H1 (cell line): ENCODE results near the gene BCAS3. TPM values are rescaled to one million over a fixed set of nuclear protein-coding genes. Genes with fewer than 3 reads are reported as not detected.

Experiments used
- BACH1 ChIP-seq: IDR thresholded peaks from 2 replicates; pipeline ENCODE4 v1.6.1; 2012; ENCODE audit warnings: low read length, improper control_type of control experiment
- BRCA1 ChIP-seq: IDR thresholded peaks from 2 replicates; pipeline ENCODE4 v1.6.1; 2012; ENCODE audit warnings: low read depth, low read length, improper control_type of control experiment
- CEBPB ChIP-seq: IDR thresholded peaks from 2 replicates; pipeline ENCODE4 v1.6.1; 2012; ENCODE audit warnings: low read depth, low read length
- CHD7 ChIP-seq: fragments of 300-600 bp; sonication (generic); IDR thresholded peaks from 2 replicates; pipeline ENCODE4 v1.7.1; 2012; ENCODE audit warnings: low read length, moderate library complexity, mild to moderate bottlenecking, inconsistent platforms; ENCODE audit not compliant: insufficient replicate concordance
- HDAC6 ChIP-seq: IDR thresholded peaks from one replicate; pipeline ENCODE4 v1.7.1; 2012; ENCODE audit warnings: low read depth, mild to moderate bottlenecking, inconsistent platforms, low read length, moderate library complexity
- KDM5A ChIP-seq: fragments of 200-600 bp; IDR thresholded peaks from 2 replicates; pipeline ENCODE4 v1.7.1; 2012; ENCODE audit warnings: mild to moderate bottlenecking, low read length, inconsistent platforms, mixed read lengths
- NANOG ChIP-seq: IDR thresholded peaks from 2 replicates; pipeline ENCODE4 v1.6.1; 2011; ENCODE audit warnings: low read length, low read depth, mild to moderate bottlenecking, inconsistent platforms; ENCODE audit not compliant: insufficient read depth, poor library complexity, severe bottlenecking
- RFX5 ChIP-seq: IDR thresholded peaks from 2 replicates; pipeline ENCODE4 v1.6.1; 2011; ENCODE audit warnings: low read depth, low read length, improper control_type of control experiment, borderline replicate concordance
- SAP30 ChIP-seq: fragments of 300-600 bp; sonication (generic); IDR thresholded peaks from 2 replicates; pipeline ENCODE4 v1.7.1; 2012; ENCODE audit warnings: low read length, moderate library complexity, mild to moderate bottlenecking, inconsistent platforms; ENCODE audit not compliant: insufficient read depth, insufficient replicate concordance
- TAF7 ChIP-seq: optimal IDR thresholded peaks from 2 replicates; pipeline ENCODE3; 2011; ENCODE audit warnings: low read depth, mild to moderate bottlenecking, inconsistent platforms, low read length, moderate library complexity, borderline replicate concordance
- USF2 ChIP-seq: IDR thresholded peaks from 2 replicates; pipeline ENCODE4 v1.6.1; 2011; ENCODE audit warnings: low read length, improper control_type of control experiment
- polyA plus RNA-seq, 7 experiments: library from polyadenylated mRNA; depleted of rRNA in 3 of 7; stranded (reverse) in 5 of 7; unstranded in 2 of 7; fragments of >200 nt in 5 of 7; fragments of 200-250 nt in 2 of 7; gene quantifications; 1 replicate in 5 of 7; 2 replicates in 1 of 7; 4 replicates in 1 of 7; pipeline versions ENCODE4 v1.2.1 to v1.2.3, GENCODE V29; 2011 to 2013; ENCODE audit warnings: missing spikeins in 2 of 7, mixed read lengths in 2 of 7
- total RNA-seq: library from RNA; stranded (reverse); fragmentation: NEBNext Ultra II Directional; extraction: Animal tissue kit (Norgen Biotek cat#: 25700); gene quantifications from 2 replicates; pipeline ENCODE4 v1.2.1, GENCODE V29; 2021

Gene BCAS3
- total and polyA plus RNA-seq, 2 of the 8 experiments (the other 6 are each of a cell fraction or from before 2014, with no cell fraction given): 9.9 to 13.3 TPM

- TF ChIP-seq CHD7 (no peak), CEBPB (no peak), BACH1 (no peak), SAP30 (no peak), HDAC6 (no peak), BRCA1 (no peak), USF2 (no peak), NANOG (no peak), KDM5A (no peak), TAF7 (no peak), RFX5 (no peak)
Measured at GRCh38 chr17:60741031-60741430, 63.4 kb downstream of the BCAS3 start (continued).
